Measurements from ENCODE around the gene GSK3B. TPM values are rescaled to one million over a fixed set of nuclear protein-coding genes. Genes with fewer than 3 reads are reported as not detected.

The GSK3B gene
- total RNA-seq, 1 donor from 2014 or later, result 65.4 TPM

- Mint-ChIP-seq H3K9me3 (peaks cover 20% of the 10 kb centered on the region), H3K36me3 (peaks cover 6% of the 10 kb centered on the region), H3K4me3 (no peak overlapping the region), H3K4me1 (no peaks in the 10 kb centered on the region), H3K27me3 (ENCODE audit: low read depth) (no peaks in the 10 kb centered on the region), H3K27ac (no peak overlapping the region)
- no peak for DNase-seq (ENCODE audit: low spot score in 2 of 2, unreplicated experiment in 2 of 2)
- TF ChIP-seq CTCF (IDR thresholded peaks at IDR 0.05; ENCODE audit: unreplicated experiment), result no peak
Observed at GRCh38 chr3:119778811-119779210, 315.4 kb downstream of the GSK3B start.

- peaks cover 20% of the 10 kb centered on the region for H3K9me3 Mint-ChIP-seq
- H3K27ac Mint-ChIP-seq, result no peak overlapping the region
- DNase-seq (ENCODE audit: low spot score in 2 of 2, unreplicated experiment in 2 of 2), result no peak
- H3K4me1 Mint-ChIP-seq, result no peaks in the 10 kb centered on the region
- no peak overlapping the region for H3K4me3 Mint-ChIP-seq
- no peak for TF ChIP-seq CTCF (IDR thresholded peaks at IDR 0.05; ENCODE audit: unreplicated experiment)
- H3K36me3 Mint-ChIP-seq, result peaks cover 6% of the 10 kb centered on the region
- H3K27me3 Mint-ChIP-seq (ENCODE audit: low read depth), result no peaks in the 10 kb centered on the region
Observed at GRCh38 chr3:119778176-119778575, 316.1 kb downstream of the GSK3B start.

- TF ChIP-seq CTCF (IDR thresholded peaks at IDR 0.05; ENCODE audit: unreplicated experiment), result no peak
- peaks cover 1% of the 10 kb centered on the region for H3K27me3 Mint-ChIP-seq (ENCODE audit: low read depth)
- peaks cover 6% of the 10 kb centered on the region for H3K36me3 Mint-ChIP-seq
- no peak overlapping the region for H3K4me3 Mint-ChIP-seq
- H3K27ac Mint-ChIP-seq, result no peak overlapping the region
- no peaks in the 10 kb centered on the region for H3K4me1 Mint-ChIP-seq
- DNase-seq (ENCODE audit: low spot score in 2 of 2, unreplicated experiment in 2 of 2), result no peak
- H3K9me3 Mint-ChIP-seq, result peaks cover 20% of the 10 kb centered on the region
Observed at GRCh38 chr3:119776304-119776703, 317.9 kb downstream of the GSK3B start.

GRCh38 chr3:119774444-119774843 is 319.8 kb downstream of the GSK3B start:
- peaks cover 2% of the 10 kb centered on the region for H3K27me3 Mint-ChIP-seq (ENCODE audit: low read depth)
- no peak overlapping the region for H3K27ac Mint-ChIP-seq
- H3K4me1 Mint-ChIP-seq, result no peaks in the 10 kb centered on the region
- H3K36me3 Mint-ChIP-seq, result peaks cover 6% of the 10 kb centered on the region
- no peak overlapping the region for H3K4me3 Mint-ChIP-seq
- no peak for TF ChIP-seq CTCF (IDR thresholded peaks at IDR 0.05; ENCODE audit: unreplicated experiment)
- H3K9me3 Mint-ChIP-seq, result peaks cover 20% of the 10 kb centered on the region
- no peak for DNase-seq (ENCODE audit: low spot score in 2 of 2, unreplicated experiment in 2 of 2)

Other genes starting within 250 kb of the GSK3B start
- 11.4 to 11.8 TPM (median 11.7 TPM) in 3 replicates for gene GPR156, start 190.8 kb upstream of the GSK3B start, total RNA-seq